Measurements from ENCODE around the gene MXD3.

DNA sequence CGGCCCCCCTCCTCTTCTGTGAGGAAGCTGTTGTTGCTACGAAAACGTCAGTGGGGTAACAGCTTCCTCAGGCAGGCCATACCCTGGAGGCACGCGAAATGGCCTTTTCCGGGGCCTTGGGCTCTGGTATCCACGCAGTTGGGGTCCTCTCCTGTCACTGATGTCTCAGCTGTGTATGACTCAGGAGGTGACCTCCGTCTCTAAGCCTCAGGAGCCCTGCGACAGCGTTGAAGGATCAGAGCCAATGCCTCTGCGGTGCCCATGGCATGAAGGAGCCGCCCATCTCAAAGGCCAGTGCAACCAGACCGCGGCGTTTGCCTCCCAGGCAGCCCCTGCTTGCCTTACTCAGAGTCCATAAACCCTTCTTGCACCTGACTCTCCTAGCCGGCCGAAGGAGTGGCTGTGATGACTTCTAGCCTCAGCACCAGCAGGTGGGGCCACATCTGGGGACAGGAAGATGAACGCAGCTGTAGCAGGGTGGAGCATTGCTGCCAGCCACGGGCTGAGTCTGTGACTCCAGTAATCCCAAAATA, 1.0 kb upstream of the MXD3 start:
- TF ChIP-seq EZH2 (IDR thresholded peaks at IDR 0.05) = no peak
- TF ChIP-seq POLR2AphosphoS5 (IDR thresholded peaks at IDR 0.05; ENCODE audit: borderline replicate concordance, low read depth, low read length) = no peak
